Liver (tissue), 9 donors: ENCODE measurements around the gene CRIP1. TPM values are rescaled to one million over a fixed set of nuclear protein-coding genes. Genes with fewer than 3 reads are reported as not detected.

Experiments
- DNase-seq: peaks from one replicate; pipeline ENCODE4 v3.0.0-alpha.2; 2017; ENCODE audit warnings: low spot score
- H3K27ac ChIP-seq, 2 donors: one replicate each; pipeline ENCODE4 v1.7.0; 2013; ENCODE audit warnings: inconsistent platforms in 2 of 2, low read length in 2 of 2, control low read depth in 1 of 2, low read depth in 1 of 2, mild to moderate bottlenecking in 1 of 2
- H3K27me3 ChIP-seq, 4 donors: one replicate each; pipeline versions ENCODE4 v1.6.1 to v1.7.0; 2013; ENCODE audit warnings: low read length in 3 of 4, inconsistent platforms in 1 of 4, mild to moderate bottlenecking in 1 of 4, moderate library complexity in 1 of 4; ENCODE audit not compliant: control insufficient read depth in 4 of 4, insufficient read depth in 4 of 4
- H3K36me3 ChIP-seq, 4 donors: one replicate each; pipeline versions ENCODE4 v1.6.1 to v1.7.0; 2013; ENCODE audit warnings: low read length in 3 of 4, mild to moderate bottlenecking in 3 of 4, low read depth in 1 of 4, moderate library complexity in 1 of 4; ENCODE audit not compliant: control insufficient read depth in 4 of 4, insufficient read depth in 3 of 4
- H3K4me1 ChIP-seq, 4 donors: one replicate each; pipeline versions ENCODE4 v1.6.1 to v1.7.0; 2013; ENCODE audit warnings: low read length in 3 of 4, mild to moderate bottlenecking in 3 of 4, moderate library complexity in 1 of 4; ENCODE audit not compliant: control insufficient read depth in 4 of 4, insufficient read depth in 4 of 4
- H3K4me3 ChIP-seq, 3 donors: one replicate each; pipeline versions ENCODE4 v1.6.1 to v1.7.0; 2013; ENCODE audit warnings: low read length in 3 of 3, control low read depth in 1 of 3, low read depth in 1 of 3, mild to moderate bottlenecking in 1 of 3
- H3K9ac ChIP-seq, 2 donors: one replicate each; pipeline ENCODE4 v1.7.0; 2013; ENCODE audit warnings: low read length in 2 of 2, mild to moderate bottlenecking in 2 of 2, moderate library complexity in 2 of 2, control low read depth in 1 of 2, low read depth in 1 of 2
- H3K9me3 ChIP-seq, 4 donors: one replicate each; pipeline versions ENCODE4 v1.6.1 to v1.7.0; 2013; ENCODE audit warnings: low read length in 3 of 4; ENCODE audit not compliant: control insufficient read depth in 4 of 4
- ATF3 ChIP-seq: IDR thresholded peaks from 2 replicates; pipeline ENCODE4 v1.6.1; 2016; ENCODE audit warnings: antibody characterized with exemption
- EGR1 ChIP-seq, 2 donors: IDR thresholded peaks; 2 replicates each; pipeline ENCODE4 v1.6.1; 2016 to 2018; ENCODE audit warnings: antibody characterized with exemption in 2 of 2, low read depth in 2 of 2
- FOXA2 ChIP-seq: IDR thresholded peaks from 2 replicates; pipeline ENCODE4 v1.6.1; 2016; ENCODE audit warnings: antibody characterized with exemption
- GABPA ChIP-seq, 2 donors: IDR thresholded peaks in 1 of 2; conservative IDR thresholded peaks in 1 of 2; 2 replicates each; pipeline ENCODE4 v1.6.1; 2016; ENCODE audit warnings: antibody characterized with exemption in 2 of 2, mild to moderate bottlenecking in 1 of 2, moderate library complexity in 1 of 2
- HNF4A ChIP-seq, 2 donors: conservative IDR thresholded peaks; 2 replicates each; pipeline ENCODE4 v1.6.1; 2016; ENCODE audit warnings: antibody characterized with exemption in 2 of 2, mild to moderate bottlenecking in 2 of 2
- HNF4G ChIP-seq: IDR thresholded peaks from 2 replicates; pipeline ENCODE4 v1.6.1; 2016; ENCODE audit warnings: antibody characterized with exemption
- JUND ChIP-seq, 2 donors: IDR thresholded peaks; 2 replicates each; pipeline ENCODE4 v1.6.1; 2016; ENCODE audit warnings: antibody characterized with exemption in 2 of 2
- MAX ChIP-seq: IDR thresholded peaks from 2 replicates; pipeline ENCODE4 v1.6.1; 2016; ENCODE audit warnings: antibody characterized with exemption
- NR2F2 ChIP-seq: IDR thresholded peaks from 2 replicates; pipeline ENCODE4 v1.6.1; 2016; ENCODE audit warnings: antibody characterized with exemption
- RAD21 ChIP-seq, 2 donors: IDR thresholded peaks; 2 replicates each; pipeline ENCODE4 v1.6.1; 2016; ENCODE audit warnings: antibody characterized with exemption in 2 of 2, mild to moderate bottlenecking in 2 of 2
- REST ChIP-seq: IDR thresholded peaks from 2 replicates; pipeline ENCODE4 v1.6.1; 2016; ENCODE audit warnings: antibody characterized with exemption, mild to moderate bottlenecking
- RXRA ChIP-seq, 2 donors: IDR thresholded peaks; 2 replicates each; pipeline ENCODE4 v1.6.1; 2017 to 2018; ENCODE audit warnings: antibody characterized with exemption in 2 of 2, mild to moderate bottlenecking in 1 of 2
- TAF1 ChIP-seq: conservative IDR thresholded peaks from 2 replicates; pipeline ENCODE4 v1.6.1; 2016; ENCODE audit warnings: antibody characterized with exemption, mild to moderate bottlenecking
- YY1 ChIP-seq: IDR thresholded peaks from 2 replicates; pipeline ENCODE4 v1.6.1; 2016; ENCODE audit warnings: antibody characterized with exemption, mild to moderate bottlenecking
- ZBTB33 ChIP-seq: IDR thresholded peaks from 2 replicates; pipeline ENCODE4 v1.6.1; 2016; ENCODE audit warnings: antibody characterized with exemption
- WGBS: extraction: QIAGEN DNeasy Blood & Tissue Kit; methylation state at CpG from one replicate; pipeline ENCODE4 v1.1.7; 2013; 5-methylcytosine and 5-hydroxymethylcytosine counted together
- polyA plus RNA-seq, 2 donors: library from polyadenylated mRNA; stranded (reverse) in 1 of 2; unstranded in 1 of 2; fragments of 200-250 nt in 1 of 2; fragments of >200 nt in 1 of 2; fragmentation: Nextera tagmentation in 1 of 2; extraction: Ambion mirVana in 1 of 2; gene quantifications; one replicate each; pipeline versions ENCODE4 v1.2.1 to v1.2.3, GENCODE V29; 2013 to 2015
- total RNA-seq, 2 donors: library from RNA; depleted of rRNA; stranded (reverse); fragments of >200 nt; gene quantifications; one replicate each; pipeline ENCODE4 v1.2.3, GENCODE V29; 2014
- donor health status: healthy.
- donor health status: healthy.
- donor health status: healthy.
- donor health status: healthy.
- donor health status: healthy.

CRIP1 gene
- total and polyA plus RNA-seq, 4 donors, result 1.4 to 11.4 (median 3.9) TPM

GRCh38 chr14:105508601-105509000 is 21.9 kb downstream of the CRIP1 start:
- no peaks in the 10 kb centered on the region for H3K9me3 ChIP-seq
- no peak overlapping the region for H3K4me3 ChIP-seq
- no peak overlapping the region for H3K27ac ChIP-seq
- H3K36me3 ChIP-seq, result no peaks in the 10 kb centered on the region
- no peak for TF ChIP-seq EGR1 (IDR thresholded peaks at IDR 0.05; ENCODE audit: low read depth in 2 of 2)
- TF ChIP-seq HNF4G, result no peak
- TF ChIP-seq JUND (IDR thresholded peaks at IDR 0.05), result no peak
- TF ChIP-seq YY1, result no peak
- no peaks in the 10 kb centered on the region for H3K4me1 ChIP-seq
- 94% methylated on average over 12 of the region's 12 CpGs for WGBS
- H3K27me3 ChIP-seq, result no peaks in the 10 kb centered on the region
- no peak overlapping the region for H3K9ac ChIP-seq
- no peak for DNase-seq

- WGBS, result 78% methylated on average over 5 of the region's 5 CpGs
- no peak overlapping the region for H3K27ac ChIP-seq
- DNase-seq, result no peak
- H3K9me3 ChIP-seq, result no peaks in the 10 kb centered on the region
- no peaks in the 10 kb centered on the region for H3K36me3 ChIP-seq
- no peak overlapping the region for H3K9ac ChIP-seq
- H3K27me3 ChIP-seq, result no peaks in the 10 kb centered on the region
- peaks cover 0 to 2% (median 0%) of the 10 kb centered on the region in 4 donors for H3K4me1 ChIP-seq
- no peak for TF ChIP-seq JUND (IDR thresholded peaks at IDR 0.05)
- TF ChIP-seq REST, result no peak
- TF ChIP-seq ZBTB33, result no peak
- TF ChIP-seq ATF3, result no peak
- no peak for TF ChIP-seq MAX
- TF ChIP-seq HNF4G, result no peak
- no peak for TF ChIP-seq FOXA2
- TF ChIP-seq RAD21 (IDR thresholded peaks at IDR 0.05), result no peak
- no peak for TF ChIP-seq HNF4A (conservative IDR thresholded peaks at IDR 0.05)
- no peak overlapping the region for H3K4me3 ChIP-seq
Observed at GRCh38 chr14:105517096-105517495, 30.4 kb downstream of the CRIP1 start.

GRCh38 chr14:105519946-105520698 is 33.4 kb downstream of the CRIP1 start:
- 76% methylated on average over 14 of the region's 14 CpGs for WGBS
- H3K4me1 ChIP-seq, result peaks cover 0 to 2% (median 0%) of the 10 kb centered on the region in 4 donors
- H3K9ac ChIP-seq, result no peak overlapping the region
- DNase-seq, result no peak
- no peaks in the 10 kb centered on the region for H3K36me3 ChIP-seq
- H3K27ac ChIP-seq, result no peak overlapping the region
- H3K27me3 ChIP-seq, result no peaks in the 10 kb centered on the region
- TF ChIP-seq EGR1 (IDR thresholded peaks at IDR 0.05; ENCODE audit: low read depth in 2 of 2) (no peak), MAX (no peak), JUND (IDR thresholded peaks at IDR 0.05) (no peak), RXRA (IDR thresholded peaks at IDR 0.05) (no peak), HNF4A (conservative IDR thresholded peaks at IDR 0.05) (no peak), ZBTB33 (no peak), GABPA (IDR thresholded peaks at IDR 0.05 in 1 of 2, conservative IDR thresholded peaks at IDR 0.05 in 1 of 2) (no peak), ATF3 (no peak), RAD21 (IDR thresholded peaks at IDR 0.05) (no peak), NR2F2 (no peak), TAF1 (no peak), YY1 (no peak)
- no peak overlapping the region for H3K4me3 ChIP-seq
- no peaks in the 10 kb centered on the region for H3K9me3 ChIP-seq
